CD14-positive monocyte (primary cell): ENCODE measurements around the gene GLYAT. TPM values are rescaled to one million over a fixed set of nuclear protein-coding genes. Genes with fewer than 3 reads are reported as not detected.

ENCODE experiments used
- DNase-seq, 3 donors: peaks; one replicate each; pipeline ENCODE4 v3.0.0-alpha.2; 2011 to 2022
- H2AFZ ChIP-seq: 2 replicates; pipeline ENCODE4 v1.6.0; 2012; ENCODE audit warnings: mild to moderate bottlenecking, low read depth, low read length, inconsistent platforms; ENCODE audit not compliant: insufficient read depth, poor library complexity, severe bottlenecking
- H3K27ac ChIP-seq, 2 donors: 1 replicate in 1 of 2; 2 replicates in 1 of 2; pipeline ENCODE4 v1.5.1; 2012 to 2013; ENCODE audit warnings: low read length in 2 of 2, control low read depth in 1 of 2, inconsistent platforms in 1 of 2, low read depth in 1 of 2, mild to moderate bottlenecking in 1 of 2
- H3K27me3 ChIP-seq, 2 donors: one replicate each; pipeline versions ENCODE4 v1.6.0 to v1.6.1; 2011 to 2013; ENCODE audit warnings: low read length in 2 of 2; ENCODE audit not compliant: control insufficient read depth in 2 of 2, insufficient read depth in 2 of 2
- H3K36me3 ChIP-seq, 2 donors: replicated peaks in 1 of 2; 1 replicate in 1 of 2; 2 replicates in 1 of 2; pipeline versions ENCODE4 v1.5.1 to v1.6.1; 2012 to 2013; ENCODE audit warnings: low read length in 2 of 2, control low read depth in 1 of 2, inconsistent platforms in 1 of 2, mild to moderate bottlenecking in 1 of 2; ENCODE audit not compliant: insufficient read depth in 2 of 2, control insufficient read depth in 1 of 2
- H3K4me1 ChIP-seq, 2 donors: 1 replicate in 1 of 2; 2 replicates in 1 of 2; pipeline versions ENCODE4 v1.5.1 to v1.6.1; 2012 to 2013; ENCODE audit warnings: low read length in 2 of 2, control low read depth in 1 of 2, inconsistent platforms in 1 of 2, mild to moderate bottlenecking in 1 of 2, moderate library complexity in 1 of 2; ENCODE audit not compliant: insufficient read depth in 2 of 2, control insufficient read depth in 1 of 2
- H3K4me2 ChIP-seq: replicated peaks from 2 replicates; pipeline ENCODE3; 2012; ENCODE audit warnings: low read length, moderate library complexity, mild to moderate bottlenecking; ENCODE audit not compliant: poor library complexity, severe bottlenecking; ENCODE audit errors: extremely low read depth
- H3K4me3 ChIP-seq, 3 experiments: fragments of 200-600 bp in 1 of 3; sonication (generic) in 1 of 3; replicated peaks in 1 of 3; 1 replicate in 2 of 3; 2 replicates in 1 of 3; pipeline ENCODE4 v1.5.1; 2011 to 2013; ENCODE audit warnings: low read length in 3 of 3, mild to moderate bottlenecking in 3 of 3, control low read depth in 2 of 3, low read depth in 2 of 3, inconsistent platforms in 1 of 3, moderate library complexity in 1 of 3
- H3K79me2 ChIP-seq: 2 replicates; pipeline ENCODE4 v1.6.0; 2012; ENCODE audit warnings: mild to moderate bottlenecking, control low read depth, inconsistent platforms, low read length, moderate library complexity; ENCODE audit not compliant: insufficient read depth
- H3K9ac ChIP-seq: 2 replicates; pipeline ENCODE4 v1.6.0; 2017; ENCODE audit warnings: low read length, mild to moderate bottlenecking; ENCODE audit not compliant: insufficient read depth, poor library complexity, severe bottlenecking
- H3K9me3 ChIP-seq, 2 donors: replicated peaks in 1 of 2; 1 replicate in 1 of 2; 2 replicates in 1 of 2; pipeline versions ENCODE4 v1.5.1 to v1.6.1; 2012 to 2013; ENCODE audit warnings: low read length in 2 of 2, control low read depth in 1 of 2; ENCODE audit not compliant: control insufficient read depth in 1 of 2, insufficient read depth in 1 of 2
- H4K20me1 ChIP-seq: 2 replicates; pipeline ENCODE4 v1.6.0; 2012; ENCODE audit warnings: mild to moderate bottlenecking, low read length, control low read depth, moderate library complexity; ENCODE audit not compliant: insufficient read depth
- H3K27ac Mint-ChIP-seq, 7 donors: one replicate each; pipeline ENCODE4 v1.8.0; 2020; ENCODE audit warnings: mild to moderate bottlenecking in 7 of 7, mixed read lengths in 7 of 7, moderate library complexity in 6 of 7, inconsistent platforms in 2 of 7
- H3K27me3 Mint-ChIP-seq, 3 donors: one replicate each; pipeline ENCODE4 v1.8.0; 2021 to 2022; ENCODE audit warnings: low read depth in 3 of 3, mild to moderate bottlenecking in 3 of 3, mixed read lengths in 3 of 3, moderate library complexity in 3 of 3, inconsistent platforms in 1 of 3
- H3K36me3 Mint-ChIP-seq, 2 donors: one replicate each; pipeline ENCODE4 v1.8.0; 2020; ENCODE audit warnings: mixed read lengths in 2 of 2, inconsistent platforms in 1 of 2, mild to moderate bottlenecking in 1 of 2
- H3K4me1 Mint-ChIP-seq: one replicate; pipeline ENCODE4 v1.8.0; 2020; ENCODE audit warnings: mild to moderate bottlenecking, mixed read lengths
- H3K4me3 Mint-ChIP-seq, 2 donors: one replicate each; pipeline ENCODE4 v1.8.0; 2020; ENCODE audit warnings: mild to moderate bottlenecking in 2 of 2, mixed read lengths in 2 of 2, moderate library complexity in 1 of 2
- H3K9me3 Mint-ChIP-seq, 7 donors: one replicate each; pipeline ENCODE4 v1.8.0; 2020 to 2022; ENCODE audit warnings: mixed read lengths in 7 of 7, mild to moderate bottlenecking in 6 of 7, moderate library complexity in 6 of 7, inconsistent platforms in 2 of 7
- WGBS: methylation state at CpG from one replicate; pipeline ENCODE4 v1.1.5; 2013; ENCODE audit warnings: missing lambda C conversion rate; ENCODE audit not compliant: insufficient coverage; 5-methylcytosine and 5-hydroxymethylcytosine counted together
- intact Hi-C, 2 donors: fragments of 100-400 bp; cut with micrococcal nuclease; formaldehyde crosslinking; loops; one replicate each; pipeline versions ENCODE4 v1.15.0 to v1.15.1; 2023
- polyA plus RNA-seq, 3 donors: library from polyadenylated mRNA; depleted of rRNA in 1 of 3; unstranded in 2 of 3; stranded (reverse) in 1 of 3; fragments of 300-500 nt in 2 of 3; fragments of >200 nt in 1 of 3; fragmentation: Illumina TruSeq in 2 of 3; gene quantifications; 1 replicate in 2 of 3; 2 replicates in 1 of 3; pipeline ENCODE4 v1.2.3, GENCODE V29; 2012 to 2021
- TF ChIP-seq, protein P1 (sequence below): fragments of 200-600 bp; IDR thresholded peaks from one replicate; pipeline ENCODE4 v1.8.0; 2022; ENCODE audit warnings: antibody characterized with exemption, mild to moderate bottlenecking

The GLYAT gene
- polyA plus RNA-seq, 3 donors: not detected

DNA sequence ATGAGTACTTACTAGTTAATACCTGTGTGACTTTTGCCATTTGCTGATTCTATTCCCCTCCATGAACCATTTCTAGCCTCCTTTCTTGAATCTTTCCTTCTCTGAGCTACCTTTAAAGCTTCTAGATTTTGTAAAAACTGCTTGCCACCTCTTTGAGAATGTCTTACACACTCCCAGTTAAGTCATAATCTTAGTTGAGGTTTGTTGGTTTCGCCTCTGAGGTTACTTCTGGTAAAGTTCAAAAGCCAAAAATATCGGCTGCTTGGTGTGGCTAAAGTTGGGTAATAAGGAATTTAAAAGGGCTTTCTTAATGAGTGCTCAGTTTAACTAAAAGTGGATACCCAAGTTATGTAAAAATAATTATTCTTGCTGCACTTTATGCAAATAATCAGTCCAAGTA is 10.4 kb upstream of the GLYAT start:
- no CpG with 5 or more reads among the region's 2 CpGs for WGBS
- DNase-seq: no peak
- Mint-ChIP-seq H3K4me1 (no peaks in the 10 kb centered on the region), H3K9me3 (peaks cover 13 to 40% (median 17%) of the 10 kb centered on the region in 7 donors), H3K36me3 (no peaks in the 10 kb centered on the region), H3K4me3 (no peak overlapping the region), H3K27ac (no peak overlapping the region), H3K27me3 (peaks cover 0 to 3% (median 0%) of the 10 kb centered on the region in 3 donors)
- no peak overlapping the region for H3K4me2 ChIP-seq
- no peak overlapping the region for H2AFZ ChIP-seq
- H3K79me2 ChIP-seq: no peaks in the 10 kb centered on the region
- H3K27me3 ChIP-seq: no peaks in the 10 kb centered on the region
- H3K4me1 ChIP-seq: no peaks in the 10 kb centered on the region
- TF ChIP-seq, protein P1, sequence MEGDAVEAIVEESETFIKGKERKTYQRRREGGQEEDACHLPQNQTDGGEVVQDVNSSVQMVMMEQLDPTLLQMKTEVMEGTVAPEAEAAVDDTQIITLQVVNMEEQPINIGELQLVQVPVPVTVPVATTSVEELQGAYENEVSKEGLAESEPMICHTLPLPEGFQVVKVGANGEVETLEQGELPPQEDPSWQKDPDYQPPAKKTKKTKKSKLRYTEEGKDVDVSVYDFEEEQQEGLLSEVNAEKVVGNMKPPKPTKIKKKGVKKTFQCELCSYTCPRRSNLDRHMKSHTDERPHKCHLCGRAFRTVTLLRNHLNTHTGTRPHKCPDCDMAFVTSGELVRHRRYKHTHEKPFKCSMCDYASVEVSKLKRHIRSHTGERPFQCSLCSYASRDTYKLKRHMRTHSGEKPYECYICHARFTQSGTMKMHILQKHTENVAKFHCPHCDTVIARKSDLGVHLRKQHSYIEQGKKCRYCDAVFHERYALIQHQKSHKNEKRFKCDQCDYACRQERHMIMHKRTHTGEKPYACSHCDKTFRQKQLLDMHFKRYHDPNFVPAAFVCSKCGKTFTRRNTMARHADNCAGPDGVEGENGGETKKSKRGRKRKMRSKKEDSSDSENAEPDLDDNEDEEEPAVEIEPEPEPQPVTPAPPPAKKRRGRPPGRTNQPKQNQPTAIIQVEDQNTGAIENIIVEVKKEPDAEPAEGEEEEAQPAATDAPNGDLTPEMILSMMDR: no peak
- intact Hi-C loops: no loop called here
- H3K9ac ChIP-seq: no peak overlapping the region
- no peaks in the 10 kb centered on the region for H3K36me3 ChIP-seq
- peaks cover 12 to 25% of the 10 kb centered on the region in 2 donors for H3K9me3 ChIP-seq
- H3K27ac ChIP-seq: no peak overlapping the region
- H3K4me3 ChIP-seq: no peak overlapping the region
- no peaks in the 10 kb centered on the region for H4K20me1 ChIP-seq

DNA sequence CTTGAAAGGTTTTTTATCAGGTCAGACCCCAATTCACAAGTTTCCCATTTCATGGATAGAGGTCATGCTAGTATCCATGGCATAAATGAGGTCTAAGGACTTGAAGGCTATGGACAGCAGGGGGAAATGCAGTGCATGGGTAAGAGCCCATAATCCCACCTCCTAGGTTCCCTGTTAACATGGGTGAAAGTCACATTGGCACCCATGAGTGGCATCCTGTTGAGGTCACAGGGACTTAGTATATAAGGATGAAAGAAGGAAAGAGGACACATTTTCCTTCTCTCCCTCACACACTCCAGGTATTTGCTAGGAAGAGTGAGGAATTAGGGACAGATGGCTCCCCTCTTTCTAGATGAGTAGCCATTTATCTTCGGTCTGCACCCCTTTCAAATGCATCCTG is 9.4 kb upstream of the GLYAT start:
- no peaks in the 10 kb centered on the region for H3K36me3 ChIP-seq
- H3K4me1 ChIP-seq: no peaks in the 10 kb centered on the region
- no peaks in the 10 kb centered on the region for H4K20me1 ChIP-seq
- no peak overlapping the region for H3K27ac ChIP-seq
- Mint-ChIP-seq H3K9me3 (peaks cover 11 to 40% (median 17%) of the 10 kb centered on the region in 7 donors), H3K27ac (no peak overlapping the region), H3K4me3 (no peak overlapping the region), H3K4me1 (no peaks in the 10 kb centered on the region), H3K27me3 (peaks cover 0 to 3% (median 0%) of the 10 kb centered on the region in 3 donors), H3K36me3 (no peaks in the 10 kb centered on the region)
- no peak overlapping the region for H3K9ac ChIP-seq
- no peaks in the 10 kb centered on the region for H3K79me2 ChIP-seq
- intact Hi-C loops: no loop called here
- no peak for DNase-seq
- TF ChIP-seq, protein P1: no peak
- H3K27me3 ChIP-seq: no peaks in the 10 kb centered on the region
- H3K4me2 ChIP-seq: no peak overlapping the region
- no CpG with 5 or more reads among the region's 1 CpG for WGBS
- peaks cover 12 to 25% of the 10 kb centered on the region in 2 donors for H3K9me3 ChIP-seq
- H2AFZ ChIP-seq: no peak overlapping the region
- no peak overlapping the region for H3K4me3 ChIP-seq
